Measurements from ENCODE around the gene EDA. TPM values are rescaled to one million over a fixed set of nuclear protein-coding genes. Genes with fewer than 3 reads are reported as not detected.

EDA gene
- total RNA-seq, 1 donor from 2014 or later: 6.8 TPM

DNA sequence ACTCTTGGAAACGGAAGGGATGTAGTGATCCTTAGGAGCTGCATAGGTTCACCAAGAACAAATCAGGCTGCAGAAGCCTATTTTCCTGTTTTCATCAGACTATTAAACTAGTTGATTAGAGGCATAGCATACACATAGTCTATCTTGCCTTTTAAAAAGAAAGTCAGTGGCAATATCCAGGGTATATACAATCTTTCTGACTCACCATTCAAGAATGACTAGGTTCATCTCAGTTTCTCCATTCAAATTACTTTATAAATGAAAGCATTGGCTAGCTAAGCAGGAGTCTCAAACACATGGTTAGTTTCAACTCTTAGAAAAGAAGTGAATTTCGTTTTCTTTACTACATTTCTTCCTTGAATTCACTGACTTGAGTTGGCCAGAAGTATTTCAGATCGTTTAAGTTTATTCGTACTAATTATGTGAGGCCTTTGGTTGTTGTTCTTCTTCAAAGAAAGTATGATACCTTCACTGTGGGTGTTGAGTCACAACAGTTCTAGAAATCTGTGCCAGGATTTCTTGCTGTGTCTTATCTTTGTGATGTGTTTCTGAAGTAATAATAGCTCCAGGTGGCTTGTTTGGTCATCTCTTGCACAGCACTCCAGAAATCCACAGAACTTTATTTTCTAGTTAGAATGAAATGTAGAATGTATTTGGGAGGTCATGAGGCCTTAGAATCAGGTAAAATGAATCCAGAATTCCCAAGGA, 345.6 kb downstream of the EDA start:
- H3K4me2 ChIP-seq: no peak overlapping the region

DNA sequence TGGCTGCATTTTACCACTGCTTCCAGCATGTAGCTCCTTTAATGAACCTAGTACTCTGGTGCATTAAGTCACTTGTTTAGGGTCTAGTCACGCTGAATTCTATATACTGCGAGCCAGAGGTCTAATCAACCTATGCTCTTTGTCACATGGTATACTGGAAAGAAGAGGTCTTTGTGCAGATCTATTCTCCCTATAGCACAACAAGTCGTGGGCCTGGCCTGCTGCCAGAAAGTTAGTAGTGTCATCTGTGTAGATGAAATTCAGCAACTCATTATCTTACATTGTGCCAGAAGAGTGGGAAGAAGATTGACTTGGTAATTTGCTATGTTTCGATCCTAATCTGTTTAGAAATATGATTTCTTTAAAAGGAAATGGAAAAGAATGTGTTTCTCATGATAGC, 353.0 kb downstream of the EDA start:
- H2AFZ ChIP-seq (replicated peaks): no peak overlapping the region
- H3K79me2 ChIP-seq (ENCODE audit: low read depth): no peaks in the 10 kb centered on the region
- H3K27me3 ChIP-seq: no peaks in the 10 kb centered on the region
- no peaks in the 10 kb centered on the region for H3K36me3 Mint-ChIP-seq
- no peaks in the 10 kb centered on the region for H3F3A ChIP-seq (ENCODE audit: low read depth)
- no peak overlapping the region for H3K4me3 ChIP-seq
- H4K20me1 ChIP-seq (ENCODE audit: low read depth): no peaks in the 10 kb centered on the region
- H3K4me1 ChIP-seq: peaks cover 4% of the 10 kb centered on the region
- H3K9me3 Mint-ChIP-seq: no peaks in the 10 kb centered on the region
- no peaks in the 10 kb centered on the region for H3K36me3 ChIP-seq
- no peaks in the 10 kb centered on the region for H3K27me3 Mint-ChIP-seq (ENCODE audit: insufficient read depth, low read depth)
- H3K4me3 Mint-ChIP-seq: no peak overlapping the region
- no peak overlapping the region for H3K27ac Mint-ChIP-seq
- TF ChIP-seq CTCF (IDR thresholded peaks at IDR 0.05): no peak
- no peak for TF ChIP-seq EZH2phosphoT487 (IDR thresholded peaks at IDR 0.05)
- no peak for TF ChIP-seq EZH2 (IDR thresholded peaks at IDR 0.05)
- no peak overlapping the region for H3K9ac ChIP-seq
- DNase-seq (ENCODE audit: low spot score): no peak
- H3K9me3 ChIP-seq (ENCODE audit: low read depth): no peaks in the 10 kb centered on the region
- no peaks in the 10 kb centered on the region for H3K4me1 Mint-ChIP-seq
- no peak overlapping the region for H3K4me2 ChIP-seq
- no peak overlapping the region for H3K27ac ChIP-seq

More for the DNA sequence above, 345.6 kb downstream of the EDA start:
- H3K9me3 ChIP-seq (ENCODE audit: low read depth): no peaks in the 10 kb centered on the region
- no peaks in the 10 kb centered on the region for H4K20me1 ChIP-seq (ENCODE audit: low read depth)
- H2AFZ ChIP-seq (replicated peaks): no peak overlapping the region
- no peaks in the 10 kb centered on the region for H3F3A ChIP-seq (ENCODE audit: low read depth)
- no peak for TF ChIP-seq CTCF (IDR thresholded peaks at IDR 0.05)
- no peak for TF ChIP-seq EZH2 (IDR thresholded peaks at IDR 0.05)
- TF ChIP-seq EZH2phosphoT487 (IDR thresholded peaks at IDR 0.05): no peak
- H3K36me3 Mint-ChIP-seq: no peaks in the 10 kb centered on the region
- no peaks in the 10 kb centered on the region for H3K4me1 ChIP-seq
- H3K9ac ChIP-seq: no peak overlapping the region
- H3K79me2 ChIP-seq (ENCODE audit: low read depth): no peaks in the 10 kb centered on the region
- H3K27ac Mint-ChIP-seq: no peak overlapping the region
- no peak overlapping the region for H3K4me3 ChIP-seq
- H3K36me3 ChIP-seq: no peaks in the 10 kb centered on the region
- H3K9me3 Mint-ChIP-seq: no peaks in the 10 kb centered on the region
- no peaks in the 10 kb centered on the region for H3K4me1 Mint-ChIP-seq
- no peaks in the 10 kb centered on the region for H3K27me3 Mint-ChIP-seq (ENCODE audit: insufficient read depth, low read depth)
- no peak overlapping the region for H3K27ac ChIP-seq
- H3K4me3 Mint-ChIP-seq: no peak overlapping the region
- no peak for DNase-seq (ENCODE audit: low spot score)
- no peaks in the 10 kb centered on the region for H3K27me3 ChIP-seq

DNA sequence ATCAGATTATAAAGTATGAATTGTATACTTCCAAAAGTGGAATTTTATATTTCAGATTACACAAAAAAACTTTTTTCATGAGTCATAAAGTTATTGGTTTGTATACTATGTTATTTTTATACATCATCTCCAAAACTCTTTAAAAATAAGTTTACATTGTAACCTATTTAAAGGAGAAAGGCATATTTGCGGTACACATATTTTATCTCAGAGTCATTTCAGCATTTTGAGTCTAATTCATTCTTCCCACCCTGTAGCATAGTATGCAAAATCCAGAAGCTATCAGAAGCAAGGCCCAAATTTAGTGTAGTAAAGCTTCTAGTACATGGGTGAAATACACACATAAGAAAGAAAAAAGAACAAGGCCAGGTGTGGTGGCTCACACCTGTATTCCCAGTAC, 353.5 kb downstream of the EDA start:
- Mint-ChIP-seq H3K36me3 (no peaks in the 10 kb centered on the region), H3K4me3 (no peak overlapping the region), H3K4me1 (no peaks in the 10 kb centered on the region), H3K27ac (no peak overlapping the region), H3K27me3 (ENCODE audit: insufficient read depth, low read depth) (no peaks in the 10 kb centered on the region), H3K9me3 (no peaks in the 10 kb centered on the region)
- DNase-seq (ENCODE audit: low spot score): no peak
- no peak overlapping the region for H2AFZ ChIP-seq (replicated peaks)
- TF ChIP-seq EZH2phosphoT487 (IDR thresholded peaks at IDR 0.05): no peak
- TF ChIP-seq CTCF (IDR thresholded peaks at IDR 0.05): no peak
- no peak for TF ChIP-seq EZH2 (IDR thresholded peaks at IDR 0.05)
- H3K36me3 ChIP-seq: no peaks in the 10 kb centered on the region
- no peaks in the 10 kb centered on the region for H3K27me3 ChIP-seq
- H3F3A ChIP-seq (ENCODE audit: low read depth): no peaks in the 10 kb centered on the region
- no peak overlapping the region for H3K27ac ChIP-seq
- peaks cover 4% of the 10 kb centered on the region for H3K4me1 ChIP-seq
- no peaks in the 10 kb centered on the region for H3K9me3 ChIP-seq (ENCODE audit: low read depth)
- H4K20me1 ChIP-seq (ENCODE audit: low read depth): no peaks in the 10 kb centered on the region
- no peak overlapping the region for H3K4me3 ChIP-seq
- H3K4me2 ChIP-seq: no peak overlapping the region
- H3K9ac ChIP-seq: no peak overlapping the region
- H3K79me2 ChIP-seq (ENCODE audit: low read depth): no peaks in the 10 kb centered on the region
